H1 (cell line): ENCODE measurements around the gene GJB3. TPM values are rescaled to one million over a fixed set of nuclear protein-coding genes. Genes with fewer than 3 reads are reported as not detected.

Experiments used
- CTCF ChIA-PET: fragments of 300-600 bp; sonication (Branson Sonifier 250); formaldehyde crosslinking; loops from one replicate; lab custom pipeline; 2021; ENCODE audit not compliant: partially characterized antibody; lab: Charles Lee
- POLR2A ChIA-PET: fragments of 300-600 bp; sonication (Branson Sonifier 250); formaldehyde crosslinking; loops from one replicate; lab custom pipeline; 2021; ENCODE audit warnings: inconsistent platforms; ENCODE audit not compliant: partially characterized antibody; lab: Charles Lee
- DNase-seq, 2 experiments: peaks; one replicate each; pipeline versions ENCODE4 v3.0.0 to v3.0.0-alpha.2; 2010 to 2022; ENCODE audit warnings: low spot score in 2 of 2, low read depth in 1 of 2, mixed read lengths in 1 of 2
- FAIRE-seq: peaks from 2 replicates; lab custom pipeline; 2011; peaks lifted over from hg19 to GRCh38; lab: Jason Lieb, UNC
- H2AFZ ChIP-seq: 2 replicates; pipeline ENCODE4 v1.8.1; 2012; ENCODE audit warnings: low read length, inconsistent platforms
- H2AK5ac ChIP-seq: 2 replicates; pipeline ENCODE4 v1.6.1; 2013; ENCODE audit warnings: low read depth, low read length
- H2BK120ac ChIP-seq: replicated peaks from 2 replicates; pipeline ENCODE3; 2013; ENCODE audit warnings: low read depth, low read length, inconsistent platforms
- H2BK12ac ChIP-seq: 2 replicates; pipeline ENCODE4 v1.6.1; 2013; ENCODE audit warnings: low read depth, low read length
- H2BK15ac ChIP-seq: 2 replicates; pipeline ENCODE4 v1.6.1; 2013; ENCODE audit warnings: low read length
- H2BK20ac ChIP-seq: 2 replicates; pipeline ENCODE4 v1.6.1; 2013; ENCODE audit warnings: low read length
- H2BK5ac ChIP-seq: 2 replicates; pipeline ENCODE4 v1.6.1; 2013; ENCODE audit warnings: low read depth, low read length
- H3K14ac ChIP-seq: 2 replicates; pipeline ENCODE4 v1.6.1; 2013; ENCODE audit warnings: inconsistent platforms; ENCODE audit not compliant: insufficient read length
- H3K18ac ChIP-seq: 2 replicates; pipeline ENCODE4 v1.6.1; 2013; ENCODE audit warnings: low read length; ENCODE audit errors: extremely low read depth
- H3K23ac ChIP-seq: 2 replicates; pipeline ENCODE4 v1.6.1; 2013; ENCODE audit warnings: inconsistent platforms; ENCODE audit not compliant: insufficient read length
- H3K23me2 ChIP-seq: 2 replicates; pipeline ENCODE4 v1.6.1; 2013; ENCODE audit warnings: low read depth, low read length
- H3K27ac ChIP-seq: 2 replicates; pipeline ENCODE4 v1.6.1; 2011; ENCODE audit warnings: low read depth, low read length, inconsistent platforms
- H3K27me3 ChIP-seq, 4 experiments: replicated peaks in 1 of 4; 1 replicate in 1 of 4; 2 replicates in 3 of 4; pipeline versions ENCODE4 v1.6.1 to v1.8.1; 2011 to 2013; ENCODE audit warnings: low read length in 3 of 4, mild to moderate bottlenecking in 3 of 4, inconsistent platforms in 2 of 4, mixed read lengths in 2 of 4, moderate library complexity in 1 of 4; ENCODE audit not compliant: control insufficient read depth in 3 of 4, insufficient read depth in 3 of 4; ENCODE audit errors: extremely low read depth in 1 of 4
- H3K36me3 ChIP-seq, 4 experiments: 2 replicates each; pipeline versions ENCODE4 v1.6.1 to v1.8.1; 2011 to 2013; ENCODE audit warnings: mild to moderate bottlenecking in 4 of 4, low read length in 3 of 4, moderate library complexity in 2 of 4, control low read depth in 1 of 4, inconsistent platforms in 1 of 4; ENCODE audit not compliant: insufficient read depth in 4 of 4, control insufficient read depth in 2 of 4
- H3K4ac ChIP-seq: replicated peaks from 2 replicates; pipeline ENCODE3; 2013; ENCODE audit warnings: low read length, low read depth, mixed read lengths, inconsistent platforms; ENCODE audit not compliant: insufficient read length
- H3K4me1 ChIP-seq, 4 experiments: replicated peaks in 1 of 4; 1 replicate in 1 of 4; 2 replicates in 3 of 4; pipeline versions ENCODE4 v1.6.1 to v1.8.1; 2011 to 2013; ENCODE audit warnings: low read length in 3 of 4, inconsistent platforms in 2 of 4, mixed read lengths in 1 of 4; ENCODE audit not compliant: insufficient read depth in 4 of 4, control insufficient read depth in 3 of 4
- H3K4me2 ChIP-seq, 2 experiments: 2 replicates each; pipeline versions ENCODE4 v1.6.1 to v1.8.1; 2011 to 2013; ENCODE audit warnings: low read depth in 2 of 2, low read length in 2 of 2, control low read depth in 1 of 2, inconsistent platforms in 1 of 2, mild to moderate bottlenecking in 1 of 2; ENCODE audit not compliant: insufficient read depth in 1 of 2
- H3K4me3 ChIP-seq, 4 experiments: fragments of 200-600, 300-600 bp in 1 of 4; sonication (generic), shearing (Covaris generic), sonication (Bioruptor Twin) in 1 of 4; 2 replicates each; pipeline versions ENCODE4 v1.5.1 to v1.8.1; 2011 to 2016; ENCODE audit warnings: low read length in 4 of 4, low read depth in 3 of 4, control low read depth in 2 of 4, inconsistent platforms in 2 of 4, mild to moderate bottlenecking in 2 of 4, mixed read lengths in 1 of 4, moderate library complexity in 1 of 4; ENCODE audit not compliant: insufficient read depth in 2 of 4; ENCODE audit errors: extremely low read depth in 1 of 4
- H3K56ac ChIP-seq: replicated peaks from 2 replicates; pipeline ENCODE3; 2013; ENCODE audit warnings: low read depth, mild to moderate bottlenecking, mixed read lengths, low read length, inconsistent platforms; ENCODE audit not compliant: insufficient read length
- H3K79me1 ChIP-seq: 2 replicates; pipeline ENCODE4 v1.6.1; 2013; ENCODE audit warnings: low read depth, low read length, control low read depth
- H3K79me2 ChIP-seq, 2 experiments: 2 replicates each; pipeline versions ENCODE4 v1.6.1 to v1.8.1; 2012 to 2013; ENCODE audit warnings: low read length in 2 of 2, mild to moderate bottlenecking in 2 of 2, inconsistent platforms in 1 of 2; ENCODE audit not compliant: insufficient read depth in 2 of 2, control insufficient read depth in 1 of 2
- H3K9ac ChIP-seq, 4 experiments: replicated peaks in 1 of 4; 1 replicate in 1 of 4; 2 replicates in 3 of 4; pipeline versions ENCODE4 v1.6.1 to v1.8.1; 2011 to 2013; ENCODE audit warnings: low read depth in 3 of 4, low read length in 3 of 4, control low read depth in 2 of 4, mild to moderate bottlenecking in 2 of 4, moderate library complexity in 2 of 4, inconsistent platforms in 1 of 4; ENCODE audit errors: extremely low read depth in 1 of 4
- H3K9me3 ChIP-seq, 2 experiments: 2 replicates each; pipeline versions ENCODE4 v1.6.1 to v1.8.1; 2012 to 2013; ENCODE audit warnings: mild to moderate bottlenecking in 2 of 2, moderate library complexity in 2 of 2, control low read depth in 1 of 2, inconsistent platforms in 1 of 2, low read depth in 1 of 2, low read length in 1 of 2, mixed read lengths in 1 of 2; ENCODE audit not compliant: insufficient read depth in 2 of 2
- H4K20me1 ChIP-seq, 2 experiments: replicated peaks in 1 of 2; 2 replicates each; pipeline versions ENCODE3 to v1.8.1; 2011 to 2013; ENCODE audit warnings: inconsistent platforms in 2 of 2, low read length in 2 of 2, mild to moderate bottlenecking in 1 of 2; ENCODE audit not compliant: insufficient read depth in 2 of 2, control insufficient read depth in 1 of 2
- H4K5ac ChIP-seq: 2 replicates; pipeline ENCODE4 v1.6.1; 2013; ENCODE audit warnings: low read length, low read depth, mixed read lengths, inconsistent platforms; ENCODE audit not compliant: insufficient read length
- H4K8ac ChIP-seq: 2 replicates; pipeline ENCODE4 v1.8.0; 2013; ENCODE audit warnings: mild to moderate bottlenecking, moderate library complexity, low read length, inconsistent platforms; ENCODE audit not compliant: insufficient read depth; ENCODE audit errors: extremely low read depth
- H4K91ac ChIP-seq: replicated peaks from 2 replicates; pipeline ENCODE3; 2013; ENCODE audit warnings: low read length, mixed read lengths, inconsistent platforms; ENCODE audit not compliant: insufficient read length
- EP300 ChIP-seq, 2 experiments: IDR thresholded peaks; 1 replicate in 1 of 2; 2 replicates in 1 of 2; pipeline ENCODE4 v1.6.1; 2011 to 2012; ENCODE audit warnings: low read depth in 2 of 2, low read length in 2 of 2, mild to moderate bottlenecking in 2 of 2, borderline replicate concordance in 1 of 2, inconsistent platforms in 1 of 2, moderate library complexity in 1 of 2
- GTF2F1 ChIP-seq: IDR thresholded peaks from 2 replicates; pipeline ENCODE4 v1.6.1; 2012; ENCODE audit warnings: low read depth, low read length, improper control_type of control experiment, borderline replicate concordance
- NANOG ChIP-seq: IDR thresholded peaks from 2 replicates; pipeline ENCODE4 v1.6.1; 2011; ENCODE audit warnings: low read length, low read depth, mild to moderate bottlenecking, inconsistent platforms; ENCODE audit not compliant: insufficient read depth, poor library complexity, severe bottlenecking
- NRF1 ChIP-seq: IDR thresholded peaks from 2 replicates; pipeline ENCODE4 v1.6.1; 2011; ENCODE audit warnings: mild to moderate bottlenecking, low read depth, low read length, improper control_type of control experiment
- WGBS, 2 experiments: shearing (Covaris generic) in 1 of 2; methylation state at CpG; one replicate each; pipeline versions ENCODE4 v1.1.6 to v1.1.7; 2013 to 2015; ENCODE audit warnings: low lambda C conversion rate in 2 of 2, mixed read lengths in 2 of 2, inconsistent platforms in 1 of 2, low coverage in 1 of 2, missing lambda C conversion rate in 1 of 2; ENCODE audit not compliant: insufficient replicate concordance in 2 of 2, insufficient coverage in 1 of 2, insufficient read length in 1 of 2; ENCODE audit errors: extremely low coverage in 1 of 2, missing lambda C conversion rate in 1 of 2; 5-methylcytosine and 5-hydroxymethylcytosine counted together
- polyA plus RNA-seq, 7 experiments: library from polyadenylated mRNA; depleted of rRNA in 3 of 7; stranded (reverse) in 5 of 7; unstranded in 2 of 7; fragments of >200 nt in 5 of 7; fragments of 200-250 nt in 2 of 7; gene quantifications; 1 replicate in 5 of 7; 2 replicates in 1 of 7; 4 replicates in 1 of 7; pipeline versions ENCODE4 v1.2.1 to v1.2.3, GENCODE V29; 2011 to 2013; ENCODE audit warnings: missing spikeins in 2 of 7, mixed read lengths in 2 of 7
- total RNA-seq: library from RNA; stranded (reverse); fragmentation: NEBNext Ultra II Directional; extraction: Animal tissue kit (Norgen Biotek cat#: 25700); gene quantifications from 2 replicates; pipeline ENCODE4 v1.2.1, GENCODE V29; 2021

The GJB3 gene
- total and polyA plus RNA-seq, 2 of the 8 experiments (the other 6 are each of a cell fraction or from before 2014, with no cell fraction given) = 0.93 to 1.6 TPM

DNA sequence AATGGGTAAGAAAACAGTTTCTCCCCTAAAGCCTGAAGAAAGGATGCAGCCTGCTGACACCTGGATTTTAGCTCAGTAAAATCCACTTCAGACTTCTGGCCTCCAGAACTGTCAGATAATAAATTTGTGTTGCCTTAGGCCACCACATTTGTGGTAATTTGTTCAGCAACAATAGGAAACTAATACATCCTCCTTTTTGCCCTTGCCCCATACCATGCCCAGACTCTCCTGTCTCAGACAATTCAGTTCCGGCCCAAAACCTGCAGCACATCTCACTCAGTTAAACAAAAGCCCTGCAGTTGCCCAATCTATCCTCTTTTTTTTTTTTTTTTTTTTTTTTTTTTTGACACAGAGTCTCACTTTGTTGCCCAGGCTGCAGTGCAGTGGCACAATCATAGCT, 52.7 kb downstream of the GJB3 start:
- Histone ChIP-seq H2BK20ac (no peak overlapping the region), H3K4me3 (no peak overlapping the region), H3K4me2 (no peak overlapping the region), H4K91ac (no peak overlapping the region), H3K79me1 (no peaks in the 10 kb centered on the region), H3K27ac (no peak overlapping the region), H3K4me1 (no peaks in the 10 kb centered on the region; a peak in 1 of 7 replicates), H2AK5ac (no peak overlapping the region), H3K14ac (no peak overlapping the region), H2BK12ac (no peak overlapping the region), H3K9ac (no peak overlapping the region), H3K79me2 (no peaks in the 10 kb centered on the region), H3K56ac (no peak overlapping the region), H3K23ac (no peak overlapping the region), H2BK5ac (no peak overlapping the region), H4K5ac (no peak overlapping the region), H3K36me3 (no peaks in the 10 kb centered on the region), H2BK120ac (no peak overlapping the region), H3K27me3 (no peaks in the 10 kb centered on the region), H4K8ac (no peak overlapping the region), H2BK15ac (no peak overlapping the region), H3K9me3 (no peaks in the 10 kb centered on the region), H2AFZ (no peak overlapping the region), H3K18ac (no peak overlapping the region), H3K23me2 (no peaks in the 10 kb centered on the region; the same call in 1 of the 2 replicates), H4K20me1 (no peaks in the 10 kb centered on the region), H3K4ac (no peak overlapping the region)
- ChIA-PET CTCF (interaction anchor here (0.9 to 2.6 kb wide), 3 partner anchors 9 to 52 kb away, joined by 3 to 14 read pairs (median 4); no protein-coding TSS in a partner anchor), POLR2A (interaction anchor here (0.7 kb wide), 1 partner anchor 38 kb away, joined by 3 read pairs; no protein-coding TSS in a partner anchor)
- peak in 1 of 2 experiments; percentile 1 for DNase-seq
- FAIRE-seq = no peak
- WGBS, 2 experiments = 80% methylated on average over 1 of the region's 1 CpG; no CpG with 5 or more reads in 1 of the 2 experiments
- no peak for TF ChIP-seq GTF2F1
- no peak for TF ChIP-seq NANOG
- no peak for TF ChIP-seq EP300 (IDR thresholded peaks at IDR 0.05; ENCODE audit: borderline replicate concordance in 1 of 2, low read depth in 2 of 2, low read length in 2 of 2)
- TF ChIP-seq NRF1 = no peak
